K562 (cell line): ENCODE measurements around the gene BMP6. TPM values are rescaled to one million over a fixed set of nuclear protein-coding genes. Genes with fewer than 3 reads are reported as not detected.

ENCODE experiments used
- MAFF ChIP-seq: IDR thresholded peaks from 2 replicates; pipeline ENCODE4 v1.6.1; 2012; ENCODE audit warnings: low read length, improper control_type of control experiment
- NFE2L1 ChIP-seq: fragments of 450-650 bp; IDR thresholded peaks from 2 replicates; pipeline ENCODE4 v1.6.1; 2016; ENCODE audit warnings: missing genetic modification characterization, low read depth, mild to moderate bottlenecking, missing compliant biosample characterization, moderate library complexity, borderline replicate concordance
- POLR2H ChIP-seq: IDR thresholded peaks from 2 replicates; pipeline ENCODE4 v1.6.1; 2016; ENCODE audit warnings: missing genetic modification characterization, low read depth, mild to moderate bottlenecking, control low read depth, missing compliant biosample characterization, moderate library complexity
- TCF3 ChIP-seq: sonication (generic); formaldehyde crosslinking; IDR thresholded peaks from 2 replicates; pipeline ENCODE4 v1.4.0; 2020; ENCODE audit warnings: mild to moderate bottlenecking, missing genetic modification reagents
- polyA plus RNA-seq, 8 experiments: library from polyadenylated mRNA; depleted of rRNA in 4 of 8; stranded (reverse) in 5 of 8; unstranded in 3 of 8; fragments of >200 nt; fragmentation: Nextera tagmentation in 2 of 8; fragmentation: Illumina TruSeq in 1 of 8; extraction: Ambion mirVana in 2 of 8; extraction: Trizol in 1 of 8; gene quantifications; 2 replicates each; pipeline versions ENCODE4 v1.2.1 to v1.2.3, GENCODE V29; 2011 to 2014; ENCODE audit warnings: inconsistent platforms in 1 of 8, missing spikeins in 1 of 8
- total RNA-seq, 7 experiments: library from RNA; depleted of rRNA in 6 of 7; stranded (reverse); fragments of >200 nt in 6 of 7; fragmentation: Illumina TruSeq in 2 of 7; extraction: Trizol in 2 of 7; gene quantifications; 2 replicates each; pipeline versions ENCODE4 v1.2.1 to v1.2.3, GENCODE V29; 2011 to 2021; ENCODE audit warnings: low replicate concordance in 1 of 7
- TF ChIP-seq, protein P1 (sequence below): fragments of 150-350 bp; conservative IDR thresholded peaks from 2 replicates; pipeline ENCODE4 v1.6.1; 2014; ENCODE audit warnings: low read length
- TF ChIP-seq, protein P2 (sequence below): sonication (generic); formaldehyde crosslinking; IDR thresholded peaks from 2 replicates; pipeline ENCODE4 v1.8.0; 2022; ENCODE audit warnings: mild to moderate bottlenecking, missing genetic modification reagents
- TF ChIP-seq, protein P3 (sequence below): fragments of 250-450 bp; sonication (Bioruptor Pico); IDR thresholded peaks from 2 replicates; pipeline ENCODE4 v1.4.0; 2020; ENCODE audit warnings: mild to moderate bottlenecking, moderate library complexity
- TF ChIP-seq, protein P4 (sequence below): fragments of 250-450 bp; sonication (Bioruptor Pico); IDR thresholded peaks from 2 replicates; pipeline ENCODE4 v1.4.0; 2020
- TF ChIP-seq, protein P5 (sequence below): IDR thresholded peaks from 2 replicates; pipeline ENCODE4 v1.6.1; 2012; ENCODE audit warnings: low read depth, low read length, improper control_type of control experiment, borderline replicate concordance

Gene BMP6
- total and polyA plus RNA-seq, 9 of the 15 experiments (the other 6 are each of a cell fraction or from before 2014, with no cell fraction given): 0.01 to 0.13 (median 0.06) TPM; not detected in 3

DNA sequence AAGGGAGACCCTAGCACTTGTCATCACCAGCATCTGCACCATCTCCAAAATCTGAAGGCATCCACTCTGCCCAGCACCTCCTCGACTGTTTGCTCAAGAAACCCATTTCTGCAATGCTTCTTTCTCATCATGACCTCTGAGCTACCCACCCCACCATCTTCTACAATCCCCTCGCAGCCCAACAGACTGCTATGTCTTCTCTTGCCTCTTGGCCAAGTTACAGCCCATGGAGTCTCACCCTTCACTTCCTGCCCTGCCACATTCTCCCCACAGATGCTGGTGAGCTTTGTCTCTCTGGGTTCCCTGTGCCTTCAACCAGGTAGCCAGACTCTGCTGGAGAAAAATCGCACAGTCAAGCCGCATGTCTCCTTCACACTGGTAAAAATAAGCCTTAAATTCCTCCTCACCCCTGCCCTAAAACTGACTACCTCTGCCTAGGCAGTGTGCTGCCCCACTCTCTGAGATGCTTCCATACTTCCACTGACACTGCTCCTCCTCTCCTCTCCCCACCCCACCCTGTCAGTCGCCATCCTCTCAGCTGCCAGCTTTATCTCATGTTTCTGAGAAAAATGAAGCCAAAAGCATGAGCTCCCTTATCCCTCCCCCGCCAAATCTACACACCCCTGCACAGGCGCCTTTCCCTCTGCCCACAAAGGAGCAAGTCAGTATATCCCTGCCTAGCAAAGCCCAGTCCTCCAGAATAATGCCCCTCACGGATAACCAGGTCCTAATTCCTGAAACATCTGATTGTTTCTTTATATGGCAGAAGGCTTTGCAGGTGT, 187.0 kb downstream of the BMP6 start (continued):
- TF ChIP-seq, protein P1, sequence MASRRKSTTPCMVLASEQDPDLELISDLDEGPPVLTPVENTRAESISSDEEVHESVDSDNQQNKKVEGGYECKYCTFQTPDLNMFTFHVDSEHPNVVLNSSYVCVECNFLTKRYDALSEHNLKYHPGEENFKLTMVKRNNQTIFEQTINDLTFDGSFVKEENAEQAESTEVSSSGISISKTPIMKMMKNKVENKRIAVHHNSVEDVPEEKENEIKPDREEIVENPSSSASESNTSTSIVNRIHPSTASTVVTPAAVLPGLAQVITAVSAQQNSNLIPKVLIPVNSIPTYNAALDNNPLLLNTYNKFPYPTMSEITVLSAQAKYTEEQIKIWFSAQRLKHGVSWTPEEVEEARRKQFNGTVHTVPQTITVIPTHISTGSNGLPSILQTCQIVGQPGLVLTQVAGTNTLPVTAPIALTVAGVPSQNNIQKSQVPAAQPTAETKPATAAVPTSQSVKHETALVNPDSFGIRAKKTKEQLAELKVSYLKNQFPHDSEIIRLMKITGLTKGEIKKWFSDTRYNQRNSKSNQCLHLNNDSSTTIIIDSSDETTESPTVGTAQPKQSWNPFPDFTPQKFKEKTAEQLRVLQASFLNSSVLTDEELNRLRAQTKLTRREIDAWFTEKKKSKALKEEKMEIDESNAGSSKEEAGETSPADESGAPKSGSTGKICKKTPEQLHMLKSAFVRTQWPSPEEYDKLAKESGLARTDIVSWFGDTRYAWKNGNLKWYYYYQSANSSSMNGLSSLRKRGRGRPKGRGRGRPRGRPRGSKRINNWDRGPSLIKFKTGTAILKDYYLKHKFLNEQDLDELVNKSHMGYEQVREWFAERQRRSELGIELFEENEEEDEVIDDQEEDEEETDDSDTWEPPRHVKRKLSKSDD: no peak
- TF ChIP-seq, protein P2, sequence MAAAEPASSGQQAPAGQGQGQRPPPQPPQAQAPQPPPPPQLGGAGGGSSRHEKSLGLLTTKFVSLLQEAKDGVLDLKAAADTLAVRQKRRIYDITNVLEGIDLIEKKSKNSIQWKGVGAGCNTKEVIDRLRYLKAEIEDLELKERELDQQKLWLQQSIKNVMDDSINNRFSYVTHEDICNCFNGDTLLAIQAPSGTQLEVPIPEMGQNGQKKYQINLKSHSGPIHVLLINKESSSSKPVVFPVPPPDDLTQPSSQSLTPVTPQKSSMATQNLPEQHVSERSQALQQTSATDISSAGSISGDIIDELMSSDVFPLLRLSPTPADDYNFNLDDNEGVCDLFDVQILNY (CRISPR knock-in tag): no peak
- TF ChIP-seq POLR2H (tag): no peak
- TF ChIP-seq NFE2L1: no peak
- peak; percentile 55 for TF ChIP-seq TCF3 (CRISPR knock-in tag)
- TF ChIP-seq MAFF: no peak
- TF ChIP-seq, protein P3, sequence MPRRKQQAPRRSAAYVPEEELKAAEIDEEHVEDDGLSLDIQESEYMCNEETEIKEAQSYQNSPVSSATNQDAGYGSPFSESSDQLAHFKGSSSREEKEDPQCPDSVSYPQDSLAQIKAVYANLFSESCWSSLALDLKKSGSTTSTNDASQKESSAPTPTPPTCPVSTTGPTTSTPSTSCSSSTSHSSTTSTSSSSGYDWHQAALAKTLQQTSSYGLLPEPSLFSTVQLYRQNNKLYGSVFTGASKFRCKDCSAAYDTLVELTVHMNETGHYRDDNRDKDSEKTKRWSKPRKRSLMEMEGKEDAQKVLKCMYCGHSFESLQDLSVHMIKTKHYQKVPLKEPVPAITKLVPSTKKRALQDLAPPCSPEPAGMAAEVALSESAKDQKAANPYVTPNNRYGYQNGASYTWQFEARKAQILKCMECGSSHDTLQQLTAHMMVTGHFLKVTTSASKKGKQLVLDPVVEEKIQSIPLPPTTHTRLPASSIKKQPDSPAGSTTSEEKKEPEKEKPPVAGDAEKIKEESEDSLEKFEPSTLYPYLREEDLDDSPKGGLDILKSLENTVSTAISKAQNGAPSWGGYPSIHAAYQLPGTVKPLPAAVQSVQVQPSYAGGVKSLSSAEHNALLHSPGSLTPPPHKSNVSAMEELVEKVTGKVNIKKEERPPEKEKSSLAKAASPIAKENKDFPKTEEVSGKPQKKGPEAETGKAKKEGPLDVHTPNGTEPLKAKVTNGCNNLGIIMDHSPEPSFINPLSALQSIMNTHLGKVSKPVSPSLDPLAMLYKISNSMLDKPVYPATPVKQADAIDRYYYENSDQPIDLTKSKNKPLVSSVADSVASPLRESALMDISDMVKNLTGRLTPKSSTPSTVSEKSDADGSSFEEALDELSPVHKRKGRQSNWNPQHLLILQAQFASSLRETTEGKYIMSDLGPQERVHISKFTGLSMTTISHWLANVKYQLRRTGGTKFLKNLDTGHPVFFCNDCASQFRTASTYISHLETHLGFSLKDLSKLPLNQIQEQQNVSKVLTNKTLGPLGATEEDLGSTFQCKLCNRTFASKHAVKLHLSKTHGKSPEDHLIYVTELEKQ (CRISPR knock-in tag): no peak
- TF ChIP-seq, protein P4, sequence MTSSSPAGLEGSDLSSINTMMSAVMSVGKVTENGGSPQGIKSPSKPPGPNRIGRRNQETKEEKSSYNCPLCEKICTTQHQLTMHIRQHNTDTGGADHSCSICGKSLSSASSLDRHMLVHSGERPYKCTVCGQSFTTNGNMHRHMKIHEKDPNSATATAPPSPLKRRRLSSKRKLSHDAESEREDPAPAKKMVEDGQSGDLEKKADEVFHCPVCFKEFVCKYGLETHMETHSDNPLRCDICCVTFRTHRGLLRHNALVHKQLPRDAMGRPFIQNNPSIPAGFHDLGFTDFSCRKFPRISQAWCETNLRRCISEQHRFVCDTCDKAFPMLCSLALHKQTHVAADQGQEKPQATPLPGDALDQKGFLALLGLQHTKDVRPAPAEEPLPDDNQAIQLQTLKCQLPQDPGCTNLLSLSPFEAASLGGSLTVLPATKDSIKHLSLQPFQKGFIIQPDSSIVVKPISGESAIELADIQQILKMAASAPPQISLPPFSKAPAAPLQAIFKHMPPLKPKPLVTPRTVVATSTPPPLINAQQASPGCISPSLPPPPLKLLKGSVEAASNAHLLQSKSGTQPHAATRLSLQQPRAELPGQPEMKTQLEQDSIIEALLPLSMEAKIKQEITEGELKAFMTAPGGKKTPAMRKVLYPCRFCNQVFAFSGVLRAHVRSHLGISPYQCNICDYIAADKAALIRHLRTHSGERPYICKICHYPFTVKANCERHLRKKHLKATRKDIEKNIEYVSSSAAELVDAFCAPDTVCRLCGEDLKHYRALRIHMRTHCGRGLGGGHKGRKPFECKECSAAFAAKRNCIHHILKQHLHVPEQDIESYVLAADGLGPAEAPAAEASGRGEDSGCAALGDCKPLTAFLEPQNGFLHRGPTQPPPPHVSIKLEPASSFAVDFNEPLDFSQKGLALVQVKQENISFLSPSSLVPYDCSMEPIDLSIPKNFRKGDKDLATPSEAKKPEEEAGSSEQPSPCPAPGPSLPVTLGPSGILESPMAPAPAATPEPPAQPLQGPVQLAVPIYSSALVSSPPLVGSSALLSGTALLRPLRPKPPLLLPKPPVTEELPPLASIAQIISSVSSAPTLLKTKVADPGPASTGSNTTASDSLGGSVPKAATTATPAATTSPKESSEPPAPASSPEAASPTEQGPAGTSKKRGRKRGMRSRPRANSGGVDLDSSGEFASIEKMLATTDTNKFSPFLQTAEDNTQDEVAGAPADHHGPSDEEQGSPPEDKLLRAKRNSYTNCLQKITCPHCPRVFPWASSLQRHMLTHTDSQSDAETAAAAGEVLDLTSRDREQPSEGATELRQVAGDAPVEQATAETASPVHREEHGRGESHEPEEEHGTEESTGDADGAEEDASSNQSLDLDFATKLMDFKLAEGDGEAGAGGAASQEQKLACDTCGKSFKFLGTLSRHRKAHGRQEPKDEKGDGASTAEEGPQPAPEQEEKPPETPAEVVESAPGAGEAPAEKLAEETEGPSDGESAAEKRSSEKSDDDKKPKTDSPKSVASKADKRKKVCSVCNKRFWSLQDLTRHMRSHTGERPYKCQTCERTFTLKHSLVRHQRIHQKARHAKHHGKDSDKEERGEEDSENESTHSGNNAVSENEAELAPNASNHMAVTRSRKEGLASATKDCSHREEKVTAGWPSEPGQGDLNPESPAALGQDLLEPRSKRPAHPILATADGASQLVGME (CRISPR knock-in tag): no peak
- TF ChIP-seq, protein P5, sequence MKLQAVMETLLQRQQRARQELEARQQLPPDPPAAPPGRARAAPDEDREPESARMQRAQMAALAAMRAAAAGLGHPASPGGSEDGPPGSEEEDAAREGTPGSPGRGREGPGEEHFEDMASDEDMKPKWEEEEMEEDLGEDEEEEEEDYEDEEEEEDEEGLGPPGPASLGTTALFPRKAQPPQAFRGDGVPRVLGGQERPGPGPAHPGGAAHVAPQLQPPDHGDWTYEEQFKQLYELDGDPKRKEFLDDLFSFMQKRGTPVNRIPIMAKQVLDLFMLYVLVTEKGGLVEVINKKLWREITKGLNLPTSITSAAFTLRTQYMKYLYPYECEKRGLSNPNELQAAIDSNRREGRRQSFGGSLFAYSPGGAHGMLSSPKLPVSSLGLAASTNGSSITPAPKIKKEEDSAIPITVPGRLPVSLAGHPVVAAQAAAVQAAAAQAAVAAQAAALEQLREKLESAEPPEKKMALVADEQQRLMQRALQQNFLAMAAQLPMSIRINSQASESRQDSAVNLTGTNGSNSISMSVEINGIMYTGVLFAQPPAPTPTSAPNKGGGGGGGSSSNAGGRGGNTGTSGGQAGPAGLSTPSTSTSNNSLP: no peak
